HepG2 (cell line): ENCODE data around the gene MOCS1. TPM values are rescaled to one million over a fixed set of nuclear protein-coding genes. Genes with fewer than 3 reads are reported as not detected.
A peak's percentile ranks its signal among the peaks of the same experiment; 100 is the strongest.

Source experiments
- CEBPZ ChIP-seq: IDR thresholded peaks from 2 replicates; pipeline ENCODE4 v1.6.1; 2012; ENCODE audit warnings: low read length, improper control_type of control experiment
- FOXA1 ChIP-seq, 2 experiments: fragments of 450-650 bp in 1 of 2; sonication (generic) in 1 of 2; formaldehyde crosslinking in 1 of 2; IDR thresholded peaks; 2 replicates each; pipeline versions ENCODE4 v1.4.0 to v1.6.1; 2016 to 2020; ENCODE audit warnings: missing genetic modification reagents in 1 of 2
- HNRNPLL ChIP-seq: fragments of 200-400 bp; formaldehyde crosslinking; IDR thresholded peaks from 2 replicates; pipeline ENCODE4 v1.6.1; 2017; ENCODE audit warnings: mild to moderate bottlenecking, low read depth, low read length; ENCODE audit not compliant: poor library complexity, severe bottlenecking
- KDM2A ChIP-seq: sonication (generic); formaldehyde crosslinking; IDR thresholded peaks from 2 replicates; pipeline ENCODE4 v1.4.0; 2020; ENCODE audit warnings: low read depth, missing genetic modification reagents, borderline replicate concordance
- RAD21 ChIP-seq: fragments of 450-650 bp; formaldehyde crosslinking; IDR thresholded peaks from 2 replicates; pipeline ENCODE4 v1.5.0; 2020; ENCODE audit warnings: mild to moderate bottlenecking
- SKIL ChIP-seq: sonication (generic); formaldehyde crosslinking; IDR thresholded peaks from 2 replicates; pipeline ENCODE4 v1.8.0; 2022; ENCODE audit warnings: missing genetic modification reagents, mild to moderate bottlenecking, moderate library complexity, borderline replicate concordance
- SRF ChIP-seq: IDR thresholded peaks from 2 replicates; pipeline ENCODE4 v1.6.1; 2011; ENCODE audit warnings: mild to moderate bottlenecking, low read depth, low read length, moderate library complexity
- ZNF280B ChIP-seq: sonication (generic); formaldehyde crosslinking; IDR thresholded peaks from 2 replicates; pipeline ENCODE4 v1.5.0; 2020; ENCODE audit warnings: missing genetic modification reagents, mild to moderate bottlenecking, borderline replicate concordance
- ZNF609 ChIP-seq: sonication (generic); formaldehyde crosslinking; IDR thresholded peaks from 2 replicates; pipeline ENCODE4 v1.4.0; 2020; ENCODE audit warnings: mild to moderate bottlenecking, missing genetic modification reagents, borderline replicate concordance
- ZNF749 ChIP-seq: sonication (generic); formaldehyde crosslinking; IDR thresholded peaks from 2 replicates; pipeline ENCODE4 v1.8.0; 2022; ENCODE audit warnings: mild to moderate bottlenecking, missing genetic modification reagents, moderate library complexity, borderline replicate concordance
- ZNF788 ChIP-seq: sonication (generic); formaldehyde crosslinking; IDR thresholded peaks from 2 replicates; pipeline ENCODE4 v1.5.0; 2020; ENCODE audit warnings: mild to moderate bottlenecking, missing genetic modification reagents, borderline replicate concordance
- polyA plus RNA-seq, 8 experiments: library from polyadenylated mRNA; depleted of rRNA in 3 of 8; stranded (reverse) in 7 of 8; unstranded in 1 of 8; fragments of >200 nt; fragmentation: Illumina TruSeq in 4 of 8; extraction: Trizol in 4 of 8; gene quantifications; 2 replicates each; pipeline versions ENCODE4 v1.2.1 to v1.2.3, GENCODE V29; 2011 to 2016; ENCODE audit warnings: low read depth in 4 of 8, missing spikeins in 1 of 8, mixed read lengths in 1 of 8; ENCODE audit not compliant: insufficient read depth in 1 of 8
- total RNA-seq, 5 experiments: library from RNA; depleted of rRNA; stranded (reverse); fragments of >200 nt; fragmentation: Illumina TruSeq; extraction: Trizol; gene quantifications; 2 replicates each; pipeline ENCODE4 v1.2.3, GENCODE V29; 2016; ENCODE audit warnings: low read depth in 1 of 5

The MOCS1 gene
- total and polyA plus RNA-seq, 2 of the 13 experiments (the other 11 are each of a cell fraction or from before 2014, with no cell fraction given), result 5.3 to 11.7 TPM

GRCh38 chr6:39887692-39888450 lies 46.4 kb downstream of the MOCS1 start (continued):
- TF ChIP-seq ZNF788 (CRISPR knock-in tag) (peak; percentile 40; the same call in 1 of the 2 replicates), ZNF280B (peak; percentile 26; the same call in 1 of the 2 replicates), KDM2A (CRISPR knock-in tag) (peak; percentile 67; the same call in 1 of the 2 replicates), SKIL (CRISPR knock-in tag) (0 out of 2 replicates have a peak, but pooled peaks have one; percentile 44), FOXA1 (IDR thresholded peaks at IDR 0.05) (no peak), FOXA1 (CRISPR knock-in tag; IDR thresholded peaks at IDR 0.05) (peak; percentile 80), RAD21 (CRISPR knock-in tag) (no peak), SRF (no peak), ZNF749 (CRISPR knock-in tag) (0 out of 2 replicates have a peak, but pooled peaks have one; percentile 37), HNRNPLL (peak; percentile 76), CEBPZ (no peak), ZNF609 (0 out of 2 replicates have a peak, but pooled peaks have one; percentile 22)
